HEK293 (cell line): ENCODE measurements around the gene AGMO.

Source experiments
- CTCF ChIA-PET: fragments of 350-600 bp; formaldehyde crosslinking; extraction: SDS; loops from one replicate; lab custom pipeline; 2021; ENCODE audit warnings: antibody characterized with exemption; lab: Yijun Ruan, JAX
- POLR2A ChIA-PET: fragments of 300-600 bp; formaldehyde crosslinking; extraction: SDS; loops from one replicate; lab custom pipeline; 2020; ENCODE audit warnings: antibody characterized with exemption, inconsistent platforms; lab: Yijun Ruan, JAX
- H3K27ac ChIP-seq: fragments of 200-500 bp; sonication (Bioruptor generic); 2 replicates; pipeline ENCODE4 v1.5.1; 2014; ENCODE audit warnings: low read depth, low read length, control low read depth, inconsistent platforms; ENCODE audit errors: extremely low read depth
- H3K36me3 ChIP-seq, 2 experiments: fragments of 200-500 bp in 1 of 2; sonication (Bioruptor generic) in 1 of 2; 1 replicate in 1 of 2; 2 replicates in 1 of 2; pipeline ENCODE4 v1.5.1; 2014 to 2017; ENCODE audit warnings: inconsistent platforms in 2 of 2, low read length in 2 of 2; ENCODE audit not compliant: control insufficient read depth in 2 of 2, insufficient read depth in 1 of 2
- H3K4me1 ChIP-seq: fragments of 200-500 bp; sonication (Bioruptor generic); 2 replicates; pipeline ENCODE4 v1.5.1; 2014; ENCODE audit warnings: mild to moderate bottlenecking, low read length, inconsistent platforms; ENCODE audit not compliant: control insufficient read depth, insufficient read depth
- H3K4me3 ChIP-seq: 2 replicates; pipeline ENCODE4 v1.5.1; 2011; ENCODE audit warnings: low read depth, mild to moderate bottlenecking, control low read depth, low read length, moderate library complexity
- H3K9me3 ChIP-seq: fragments of 200-500 bp; sonication (Bioruptor generic); 2 replicates; pipeline ENCODE4 v1.5.1; 2014; ENCODE audit warnings: low read depth, low read length, inconsistent platforms; ENCODE audit not compliant: control insufficient read depth, insufficient read depth
- ATF2 ChIP-seq: fragments of 450-650 bp; formaldehyde crosslinking; IDR thresholded peaks from 2 replicates; pipeline ENCODE4 v1.5.1; 2016; ENCODE audit warnings: missing biosample characterization, missing genetic modification characterization, low read depth
- BCL6B ChIP-seq: fragments of 450-650 bp; formaldehyde crosslinking; IDR thresholded peaks from 2 replicates; pipeline ENCODE4 v1.5.1; 2017; ENCODE audit warnings: missing biosample characterization, missing genetic modification characterization
- GFI1B ChIP-seq: fragments of 450-650 bp; formaldehyde crosslinking; IDR thresholded peaks from 2 replicates; pipeline ENCODE4 v1.5.1; 2016; ENCODE audit warnings: missing biosample characterization, missing genetic modification characterization
- KLF8 ChIP-seq: fragments of 450-650 bp; formaldehyde crosslinking; IDR thresholded peaks from 2 replicates; pipeline ENCODE4 v1.5.1; 2016; ENCODE audit warnings: missing biosample characterization, missing genetic modification characterization
- PRDM4 ChIP-seq: fragments of 450-650 bp; formaldehyde crosslinking; IDR thresholded peaks from 2 replicates; pipeline ENCODE4 v1.5.1; 2017; ENCODE audit warnings: missing biosample characterization, missing genetic modification characterization
- PRDM6 ChIP-seq: fragments of 450-650 bp; formaldehyde crosslinking; IDR thresholded peaks from 2 replicates; pipeline ENCODE4 v1.5.1; 2017; ENCODE audit warnings: missing biosample characterization, missing genetic modification characterization
- SALL2 ChIP-seq: fragments of 450-650 bp; formaldehyde crosslinking; IDR thresholded peaks from 2 replicates; pipeline ENCODE4 v1.5.0; 2017; ENCODE audit warnings: missing biosample characterization, mild to moderate bottlenecking, missing genetic modification characterization, borderline replicate concordance
- TRIM28 ChIP-seq: IDR thresholded peaks from 2 replicates; pipeline ENCODE4 v1.6.1; 2011; ENCODE audit warnings: low read length, control low read depth, borderline replicate concordance
- TSHZ1 ChIP-seq: fragments of 450-650 bp; formaldehyde crosslinking; IDR thresholded peaks from 2 replicates; pipeline ENCODE4 v1.5.1; 2016; ENCODE audit warnings: missing biosample characterization, missing genetic modification characterization, borderline replicate concordance
- WT1 ChIP-seq: fragments of 450-650 bp; formaldehyde crosslinking; IDR thresholded peaks from 2 replicates; pipeline ENCODE4 v1.5.1; 2016; ENCODE audit warnings: missing biosample characterization, missing genetic modification characterization
- ZBTB1 ChIP-seq: fragments of 450-650 bp; formaldehyde crosslinking; IDR thresholded peaks from 2 replicates; pipeline ENCODE4 v1.5.1; 2016; ENCODE audit warnings: missing biosample characterization, missing genetic modification characterization
- ZBTB26 ChIP-seq: fragments of 450-650 bp; formaldehyde crosslinking; optimal IDR thresholded peaks from 2 replicates; pipeline ENCODE3; 2016; ENCODE audit warnings: missing biosample characterization, mild to moderate bottlenecking, missing genetic modification characterization
- ZNF10 ChIP-seq: fragments of 450-650 bp; formaldehyde crosslinking; IDR thresholded peaks from 2 replicates; pipeline ENCODE4 v1.5.1; 2017; ENCODE audit warnings: missing biosample characterization, missing genetic modification characterization
- ZNF146 ChIP-seq: fragments of 450-650 bp; formaldehyde crosslinking; IDR thresholded peaks from 2 replicates; pipeline ENCODE4 v1.5.1; 2016; ENCODE audit warnings: missing biosample characterization, missing genetic modification characterization
- ZNF311 ChIP-seq: fragments of 450-650 bp; formaldehyde crosslinking; IDR thresholded peaks from 2 replicates; pipeline ENCODE4 v1.5.1; 2017; ENCODE audit warnings: missing biosample characterization, missing genetic modification characterization, borderline replicate concordance
- ZNF335 ChIP-seq: fragments of 450-650 bp; formaldehyde crosslinking; conservative IDR thresholded peaks from 2 replicates; pipeline ENCODE4 v1.5.1; 2016; ENCODE audit warnings: missing biosample characterization, missing genetic modification characterization
- ZNF449 ChIP-seq: fragments of 450-650 bp; formaldehyde crosslinking; IDR thresholded peaks from 2 replicates; pipeline ENCODE4 v1.5.1; 2017; ENCODE audit warnings: missing biosample characterization, mild to moderate bottlenecking, missing genetic modification characterization, moderate library complexity
- ZNF560 ChIP-seq: fragments of 450-650 bp; formaldehyde crosslinking; IDR thresholded peaks from 2 replicates; pipeline ENCODE4 v1.5.1; 2017; ENCODE audit warnings: missing biosample characterization, missing genetic modification characterization, borderline replicate concordance

Gene AGMO

GRCh38 chr7:15378494-15379145 lies 183.2 kb downstream of the AGMO start:
- Histone ChIP-seq H3K4me1 (no peaks in the 10 kb centered on the region), H3K4me3 (no peak overlapping the region), H3K27ac (no peak overlapping the region), H3K36me3 (no peaks in the 10 kb centered on the region), H3K9me3 (no peaks in the 10 kb centered on the region)
- CTCF ChIA-PET = no interaction called here
- POLR2A ChIA-PET = no interaction called here
- TF ChIP-seq GFI1B (tag by site-specific recombination) (no peak), ZNF560 (no peak), KLF8 (no peak), ATF2 (tag by site-specific recombination) (no peak), ZNF10 (tag by site-specific recombination) (no peak), TRIM28 (no peak), BCL6B (tag by site-specific recombination) (no peak), TSHZ1 (tag by site-specific recombination) (no peak), ZBTB1 (tag by site-specific recombination) (no peak), ZNF449 (tag by site-specific recombination) (no peak), PRDM6 (tag by site-specific recombination) (no peak), ZNF146 (no peak), ZNF335 (tag by site-specific recombination) (no peak), SALL2 (tag by site-specific recombination) (no peak), PRDM4 (tag by site-specific recombination) (no peak), WT1 (tag by site-specific recombination) (no peak), ZBTB26 (no peak), ZNF311 (no peak)
